Activated CD4-positive, alpha-beta T cell treated with anti-CD3 and anti-CD28 coated beads, Interleukin-2, Interleukin-4, amounts not matched to agents 100 ng/mL and 50 ng/mL, durations not matched to agents 16 hours and 8 hours (primary cell): Measurements from ENCODE around the gene FTCD.
"Not testable (repeated sequence)": the region's sequence is repeated elsewhere in the genome, so short reads cannot be mapped to it uniquely, and the experiment has no call there.

Experiments used
- DNase-seq: peaks from one replicate; pipeline ENCODE4 v3.0.0-alpha.2; 2020; ENCODE audit warnings: low spot score

Gene FTCD

GRCh38 chr21:46171996-46172862 lies 16.9 kb upstream of the FTCD start:
- DNase-seq: no peak

DNA sequence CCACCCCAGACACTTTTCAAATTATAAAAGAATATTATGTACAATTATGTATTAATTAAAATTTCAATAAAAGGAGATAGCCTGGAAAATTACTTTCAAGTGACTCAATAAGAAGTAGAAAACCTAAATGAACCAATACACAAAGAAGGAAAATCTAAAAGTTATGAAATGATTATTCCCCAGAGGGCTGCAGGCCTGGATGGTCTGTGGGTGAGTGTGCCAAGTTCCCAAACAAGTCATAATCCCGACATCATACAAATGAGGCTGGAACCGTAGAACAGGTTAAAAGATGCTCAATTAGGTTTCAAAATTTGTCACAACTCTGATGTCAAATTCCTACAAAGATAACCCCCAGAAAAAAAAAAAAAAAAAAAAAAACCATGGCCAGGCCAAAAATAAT lies 16.2 kb upstream of the FTCD start:
- DNase-seq: no peak

- not testable (repeated sequence) for DNase-seq
These were observed 15.2 kb upstream of the FTCD start for GRCh38 chr21:46170436-46171193.

- no peak for DNase-seq
These were observed 13.4 kb upstream of the FTCD start for GRCh38 chr21:46168659-46169386.

DNA sequence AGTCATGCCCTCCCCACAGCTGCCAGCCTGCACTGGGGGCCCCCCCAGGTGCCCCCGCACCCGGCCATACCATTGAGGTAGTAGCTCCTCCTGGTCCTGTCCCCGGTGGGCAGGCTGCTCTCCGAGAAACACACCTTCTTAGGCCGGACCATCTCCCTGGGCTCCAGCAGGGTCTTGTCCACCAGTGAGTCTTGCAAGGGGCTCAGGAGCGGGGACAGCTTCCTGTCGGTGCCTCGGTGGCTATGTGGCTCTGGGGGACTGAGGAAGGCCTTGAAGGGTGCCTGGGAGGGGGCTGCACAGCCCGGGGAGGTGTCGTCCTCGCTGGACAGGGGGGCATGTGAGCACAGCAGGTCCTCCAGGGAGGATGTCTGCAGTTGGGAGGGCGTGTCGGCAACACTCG lies 12.9 kb upstream of the FTCD start:
- DNase-seq: no peak

GRCh38 chr21:46165098-46165497 lies 9.7 kb upstream of the FTCD start:
- no peak for DNase-seq

GRCh38 chr21:46163380-46163779 lies 8.0 kb upstream of the FTCD start:
- no peak for DNase-seq

GRCh38 chr21:46161633-46162592 lies 6.5 kb upstream of the FTCD start:
- no peak for DNase-seq

DNA sequence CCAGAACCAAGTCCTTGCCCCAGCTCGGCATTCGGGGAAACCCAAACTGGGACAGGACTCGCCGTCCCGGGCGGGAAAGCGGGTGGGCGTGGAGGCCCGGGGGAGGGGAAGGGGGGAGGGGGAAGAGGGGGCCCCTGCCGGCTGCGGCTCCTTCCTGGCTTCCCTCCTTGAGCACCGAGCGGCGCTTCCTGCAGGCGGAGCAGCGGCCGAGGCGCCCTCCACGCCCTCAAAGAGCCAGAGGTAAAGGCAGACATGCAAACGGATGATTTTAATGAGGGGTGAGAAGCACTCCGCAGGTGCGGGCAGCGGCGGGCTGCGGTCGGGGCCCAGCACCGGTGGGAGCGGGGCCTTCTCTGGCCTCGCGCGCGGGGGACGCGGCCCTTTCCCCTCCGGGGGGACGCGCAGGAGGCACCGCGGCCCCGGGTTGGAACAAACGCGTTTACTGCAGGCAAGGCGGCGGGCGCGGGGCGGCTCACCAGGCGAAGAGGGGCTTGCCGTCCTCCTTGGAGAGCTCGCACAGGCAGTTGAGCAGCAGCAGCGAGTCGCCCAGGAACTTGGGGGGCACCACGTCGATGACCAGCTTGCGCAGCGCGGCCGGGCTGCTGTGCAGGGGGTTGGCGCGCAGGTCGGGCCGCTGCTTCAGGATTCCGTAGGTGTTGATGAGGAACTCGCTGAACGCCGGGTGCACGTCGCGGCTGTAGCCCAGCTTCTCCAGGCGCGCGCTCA lies 5.7 kb upstream of the FTCD start:
- DNase-seq: no peak

GRCh38 chr21:46160657-46160906 lies 5.2 kb upstream of the FTCD start:
- DNase-seq: no peak

GRCh38 chr21:46159841-46160656 lies 4.7 kb upstream of the FTCD start:
- no peak for DNase-seq

DNA sequence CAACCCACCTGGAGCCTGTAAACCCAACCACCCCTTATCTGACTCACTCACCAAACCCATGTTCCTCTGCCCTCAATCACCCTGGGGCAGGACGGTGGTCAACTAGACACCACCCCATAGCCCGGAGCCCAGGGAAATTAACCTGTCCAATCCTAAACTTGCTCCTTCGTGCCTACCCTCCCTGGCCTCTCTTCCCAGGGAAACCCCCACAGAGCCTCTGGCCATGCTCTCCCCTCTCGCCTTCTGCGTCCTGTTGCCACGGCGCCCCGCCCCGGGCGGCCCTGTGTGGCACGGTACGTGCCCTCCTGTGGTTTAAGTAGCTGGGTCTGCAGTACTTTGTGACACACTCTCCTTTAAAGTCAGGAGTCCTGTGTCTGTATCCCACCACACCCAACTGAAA lies 4.0 kb upstream of the FTCD start:
- no peak for DNase-seq

DNA sequence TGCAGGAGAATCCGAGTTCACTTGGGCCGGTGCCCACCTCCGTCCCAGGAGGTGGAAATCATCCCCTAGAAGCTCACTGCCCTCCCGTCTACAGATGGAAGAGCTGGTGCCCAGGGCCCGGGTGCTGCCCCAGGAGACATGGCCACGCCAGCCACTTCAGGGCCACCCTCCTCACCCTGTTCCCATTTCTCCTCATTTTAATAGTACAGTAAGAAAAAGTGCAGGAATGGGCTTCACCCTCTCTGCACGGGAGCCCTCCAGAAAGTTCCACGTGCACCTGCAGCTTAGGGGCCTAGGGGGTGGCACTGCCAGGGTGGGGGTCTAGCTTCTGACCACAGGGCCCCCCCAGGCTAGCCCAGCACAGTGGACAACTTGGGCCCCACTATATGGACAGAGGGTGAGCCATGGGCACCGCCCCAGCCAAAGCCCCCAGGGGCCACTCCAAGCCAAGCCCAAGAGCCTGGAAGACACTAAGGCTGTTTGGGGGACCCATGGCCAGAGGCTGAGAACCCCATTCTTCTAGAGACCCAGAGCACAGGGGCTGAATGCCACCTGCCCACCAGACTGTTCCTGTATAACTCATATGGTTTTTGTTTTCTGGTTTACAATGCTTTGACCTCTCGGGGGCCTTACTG lies 3.4 kb upstream of the FTCD start:
- DNase-seq: no peak

DNA sequence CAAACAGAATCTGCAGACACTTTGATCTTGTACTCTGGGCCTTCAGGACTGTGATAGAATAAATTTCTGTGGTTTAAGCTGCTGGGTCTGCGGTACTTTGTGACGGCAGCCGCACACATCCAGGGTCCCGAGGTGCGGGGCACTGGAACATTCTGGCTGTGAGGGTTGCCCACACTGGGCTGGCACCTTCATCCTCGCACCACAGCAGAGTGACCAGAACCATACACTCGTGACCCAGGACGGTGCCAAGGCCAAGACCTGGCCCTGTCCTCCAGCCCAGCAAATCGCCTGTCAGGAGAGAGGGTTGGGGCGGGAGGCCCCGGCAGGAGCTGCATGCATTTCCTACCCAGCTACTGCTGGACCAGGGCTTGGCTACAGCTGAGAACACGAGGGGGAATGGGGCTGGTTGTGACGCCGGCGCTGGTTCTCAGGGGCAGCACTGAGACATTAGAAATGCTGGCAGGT lies 2.6 kb upstream of the FTCD start:
- DNase-seq: no peak

GRCh38 chr21:46157396-46157986 lies 2.1 kb upstream of the FTCD start:
- DNase-seq: no peak

GRCh38 chr21:46156678-46157077 lies 1.3 kb upstream of the FTCD start:
- DNase-seq: no peak

- no peak for DNase-seq
These were observed 933 bp upstream of the FTCD start for GRCh38 chr21:46156378-46156645.

GRCh38 chr21:46154955-46155513 lies 345 bp downstream of the FTCD start:
- no peak for DNase-seq
